UCSD-AML1 (cell line): ENCODE results near the gene CDSN.

ENCODE experiments used
- DNase-seq: peaks from one replicate; lab custom pipeline; 2025; ENCODE audit not compliant: unreplicated experiment; lab: John Stamatoyannopoulos, UW

Gene CDSN

GRCh38 chr6:31116661-31117385 is 3.4 kb downstream of the CDSN start:
- DNase-seq = no peak

DNA sequence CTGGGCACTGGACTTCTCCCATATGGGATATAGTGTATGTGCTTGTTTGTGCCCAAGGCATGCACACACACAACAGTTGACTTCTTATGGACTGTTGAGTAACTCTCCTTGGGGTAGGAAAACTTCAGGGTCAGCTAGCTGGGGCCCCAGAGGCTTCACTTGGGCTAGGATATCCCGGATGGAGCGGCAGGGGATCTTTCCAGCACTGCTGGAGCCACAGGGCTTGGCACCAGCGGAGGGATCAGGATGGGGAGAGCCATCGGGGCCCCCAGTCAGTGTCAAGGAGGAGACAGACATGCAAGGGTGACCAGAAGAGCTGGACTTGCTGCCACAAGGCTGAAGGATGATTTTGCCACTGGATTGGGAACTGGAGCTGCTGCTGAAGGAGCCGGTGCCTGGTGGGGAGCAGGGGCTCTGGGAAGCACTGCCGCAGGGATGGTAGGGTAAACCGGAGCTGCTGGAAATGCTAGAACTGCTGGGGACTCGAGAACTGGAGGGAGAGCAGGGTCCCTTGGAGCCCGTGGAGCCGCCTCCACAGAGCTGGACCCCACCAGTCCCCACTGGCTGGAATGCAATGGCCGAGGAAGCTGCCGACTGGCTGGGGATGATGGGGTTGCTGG is 4.2 kb downstream of the CDSN start:
- DNase-seq = no peak

DNA sequence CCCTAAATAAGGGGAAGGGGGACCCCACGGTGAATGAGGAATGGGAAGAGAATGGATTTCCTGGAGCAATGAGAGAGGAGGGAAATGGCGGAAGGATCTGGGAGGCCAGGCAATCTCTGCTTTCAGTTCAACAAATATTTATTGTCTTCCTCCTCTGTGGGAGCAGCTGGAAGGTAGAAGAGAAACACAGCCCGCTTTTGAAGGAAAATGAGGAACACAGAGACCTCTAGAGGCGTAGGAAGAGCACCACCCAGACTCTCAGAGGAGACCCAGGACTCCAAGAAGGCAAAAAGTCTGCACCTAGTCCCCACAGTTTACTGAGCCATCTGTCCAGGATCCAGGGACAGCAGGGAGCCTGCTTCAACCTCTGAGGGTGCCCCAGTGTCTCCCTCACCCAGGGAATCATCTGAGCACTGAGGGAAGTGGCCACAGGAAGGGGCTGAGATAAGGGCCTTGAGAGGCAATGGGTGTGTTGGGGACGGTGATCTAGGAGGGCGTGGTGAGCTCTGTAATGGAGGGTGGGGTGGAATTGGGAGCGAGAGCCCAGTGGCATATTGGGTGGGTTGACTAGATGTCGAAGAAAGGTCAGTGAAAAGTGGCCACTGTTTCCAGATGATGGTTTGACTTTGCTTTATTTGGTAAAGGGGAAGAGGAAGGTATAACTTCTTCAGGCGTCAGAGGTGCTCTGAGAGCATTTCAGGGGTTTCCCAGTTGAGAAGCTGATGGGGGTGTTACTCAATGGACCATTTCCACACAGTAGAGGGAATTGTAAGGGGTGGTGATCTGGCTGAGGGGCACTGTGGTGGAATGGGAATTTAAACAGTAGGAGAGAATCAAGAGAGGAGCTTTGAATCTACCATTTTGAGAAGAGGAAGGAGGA is 5.0 kb downstream of the CDSN start:
- no peak for DNase-seq

DNA sequence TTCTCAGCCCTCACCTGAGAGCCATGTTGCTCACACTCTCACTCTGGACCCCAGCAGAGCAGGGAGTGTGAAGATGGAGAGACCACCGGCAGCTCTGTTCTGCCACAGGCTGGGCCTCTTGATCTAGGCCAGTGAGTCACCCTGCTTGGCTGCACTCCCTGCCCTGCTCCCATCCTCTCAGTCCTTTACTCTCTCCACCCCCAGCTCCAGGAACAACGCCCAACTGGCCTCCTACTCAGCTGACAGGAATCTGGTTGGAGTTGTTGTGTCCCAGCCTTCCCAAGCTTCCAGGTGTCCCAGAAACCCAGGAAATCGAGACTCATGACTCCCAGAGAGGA is 5.7 kb downstream of the CDSN start, which contains the start of gene PSORS1C1:
TSS of gene PSORS1C1 (plus strand) at position 260 of the 338 bp plus-strand sequence. CDS start 14,833 bp downstream, outside the sequence.
- no peak for DNase-seq

GRCh38 chr6:31113861-31114540 is 6.2 kb downstream of the CDSN start:
- DNase-seq = no peak

DNA sequence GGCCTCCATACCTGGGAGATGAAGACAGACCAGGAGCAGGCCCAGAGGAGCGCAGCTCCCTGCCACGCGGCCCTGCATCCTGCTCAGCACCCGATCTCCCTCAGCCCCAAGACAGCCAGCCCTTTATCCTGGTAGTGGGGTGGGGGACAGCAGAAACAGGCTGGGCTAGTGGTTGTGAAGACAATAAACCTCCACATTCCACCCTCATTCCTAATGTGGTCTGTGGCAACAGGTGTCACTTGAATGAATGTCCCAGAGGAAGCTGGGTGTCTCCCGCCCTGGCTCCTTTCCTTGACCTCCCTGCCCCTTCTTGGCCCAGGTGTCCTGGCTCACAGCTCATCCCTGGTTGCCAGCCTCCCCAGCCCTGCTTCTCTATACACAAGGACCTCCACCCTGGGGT is 7.8 kb downstream of the CDSN start, which contains the start of gene C6orf15:
TSS of gene C6orf15 (minus strand) at position 98 of the 400 bp plus-strand sequence. CDS start at position 78, 20 bp downstream.
- DNase-seq = no peak

GRCh38 chr6:31111712-31112111 is 8.5 kb downstream of the CDSN start:
- no peak for DNase-seq

DNA sequence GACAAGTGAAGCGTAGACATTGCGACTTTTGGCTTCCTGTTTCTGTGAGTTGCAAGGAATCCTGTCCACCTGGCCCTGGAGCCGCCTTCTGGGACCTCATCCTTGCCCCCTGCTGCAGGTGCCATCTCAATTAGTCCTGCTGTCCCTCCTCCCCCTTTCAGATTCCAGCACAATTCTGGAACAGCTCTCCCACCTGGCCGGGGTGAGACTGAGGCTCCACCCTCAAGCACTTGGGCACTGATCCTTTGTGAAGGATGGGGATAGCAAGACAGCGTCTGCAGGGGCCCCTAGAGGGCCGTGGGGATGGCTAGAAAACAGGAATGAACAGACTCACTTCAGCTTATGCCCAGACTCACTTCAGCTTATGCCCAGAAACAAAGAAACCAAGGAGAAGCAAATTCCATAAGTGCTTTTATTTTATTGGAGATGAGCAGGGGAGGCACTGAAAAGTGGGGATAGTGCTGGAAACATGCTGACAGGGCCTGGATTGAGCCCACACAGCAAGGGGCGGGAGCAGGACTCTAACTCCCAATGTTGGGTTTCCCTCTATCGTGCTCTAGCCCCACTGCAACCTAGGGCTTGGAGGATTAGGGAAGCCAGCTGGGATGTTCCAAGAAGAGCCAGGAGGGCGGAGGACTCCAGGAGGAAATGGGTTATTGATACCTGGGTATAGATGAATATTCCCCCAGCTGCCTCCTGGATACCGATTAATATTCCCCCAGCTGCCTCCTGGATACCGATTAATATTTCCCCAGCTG is 9.2 kb downstream of the CDSN start:
- no peak for DNase-seq

- no peak for DNase-seq
These were observed 13.2 kb downstream of the CDSN start for GRCh38 chr6:31107052-31107451.

GRCh38 chr6:31103136-31103535 is 17.1 kb downstream of the CDSN start:
- no peak for DNase-seq

DNA sequence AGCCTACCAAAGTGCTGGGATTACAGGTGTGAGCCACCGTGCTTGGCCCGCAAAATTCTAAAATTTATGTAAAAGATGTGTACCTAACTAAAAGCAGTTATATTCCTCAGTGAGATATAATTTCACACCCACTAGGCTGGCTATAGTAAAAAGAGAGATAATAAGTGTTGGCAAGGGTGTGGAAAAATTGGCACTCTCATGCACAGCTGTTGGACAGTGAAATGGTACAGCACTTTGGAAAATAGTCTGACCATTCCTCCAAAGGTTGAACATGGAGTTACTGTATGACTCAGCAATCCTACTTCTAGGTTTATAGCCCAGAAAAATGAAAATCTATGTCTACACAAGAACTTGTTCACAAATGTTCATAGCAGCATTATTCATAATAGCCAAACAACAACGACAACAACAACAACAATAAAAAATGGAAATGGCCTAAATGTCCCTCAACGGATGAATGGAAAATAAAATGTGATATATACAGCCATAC is 21.8 kb downstream of the CDSN start:
- DNase-seq = no peak

GRCh38 chr6:31096656-31097055 is 23.6 kb downstream of the CDSN start:
- DNase-seq = no peak

DNA sequence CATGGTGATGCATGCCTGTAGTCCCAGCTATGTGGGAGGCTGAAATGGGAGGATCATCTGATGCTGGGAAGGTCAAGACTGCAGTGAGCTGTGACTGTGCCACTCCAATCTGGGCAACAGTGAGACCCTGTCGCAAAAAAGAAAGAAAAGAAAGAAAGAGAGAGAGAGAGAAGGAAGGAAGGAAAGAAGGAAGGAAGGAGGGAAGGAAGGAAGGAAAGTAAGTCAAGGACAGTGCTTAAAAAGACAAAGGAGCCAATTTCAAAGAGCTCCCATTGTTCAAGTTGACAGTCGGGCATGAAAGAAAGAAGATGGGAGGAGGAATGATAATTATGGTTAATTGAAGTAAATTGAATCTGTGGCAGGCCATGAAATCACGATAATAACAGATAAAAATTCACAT is 24.0 kb downstream of the CDSN start:
- DNase-seq = no peak

DNA sequence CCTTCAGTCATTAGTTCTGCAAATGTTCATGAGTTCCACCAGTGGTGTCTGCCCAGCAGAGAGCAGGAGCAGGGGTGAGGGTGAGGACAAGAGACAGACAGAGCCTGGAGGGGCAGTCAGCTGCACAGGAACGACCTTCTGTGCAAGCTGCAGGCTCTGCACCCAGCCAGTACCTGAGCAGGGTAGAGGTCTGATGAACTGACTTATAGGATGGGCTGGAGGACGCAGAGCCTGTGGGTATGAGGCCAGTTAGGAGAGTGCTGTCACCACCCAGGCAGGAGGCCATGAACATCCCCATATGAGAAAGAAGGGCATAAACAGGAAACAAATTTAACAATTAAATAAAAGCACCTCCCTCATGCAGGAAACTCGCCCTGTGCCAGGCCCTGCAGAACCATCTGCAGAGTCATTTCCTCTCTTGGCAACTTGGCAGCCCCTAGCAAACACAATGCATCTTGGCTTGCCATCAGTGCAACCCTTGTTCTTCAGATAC is 25.8 kb downstream of the CDSN start:
- peak; percentile 51 for DNase-seq

GRCh38 chr6:31092769-31093505 is 27.3 kb downstream of the CDSN start:
- DNase-seq = no peak

DNA sequence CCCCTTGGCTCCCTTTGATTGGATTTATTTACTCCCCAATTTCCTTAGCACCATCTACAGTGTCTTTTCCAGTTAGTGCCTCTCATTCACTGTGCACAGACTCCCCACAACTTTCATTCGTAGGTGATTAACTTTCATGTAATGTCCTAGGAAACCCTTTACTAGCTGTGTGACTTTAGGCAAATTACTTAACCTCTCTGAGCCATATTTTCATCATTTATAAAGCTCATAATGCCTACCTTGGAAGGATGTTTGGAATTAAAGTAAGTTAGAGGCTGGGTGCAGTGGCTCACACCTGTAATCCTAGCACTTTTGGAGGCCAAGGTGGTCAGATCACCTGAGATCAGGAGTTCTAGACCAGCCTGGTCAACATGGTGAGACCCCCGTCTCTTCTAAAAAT is 28.0 kb downstream of the CDSN start:
- DNase-seq = no peak

- no peak for DNase-seq
These were observed 28.6 kb downstream of the CDSN start for GRCh38 chr6:31091680-31092079.

DNA sequence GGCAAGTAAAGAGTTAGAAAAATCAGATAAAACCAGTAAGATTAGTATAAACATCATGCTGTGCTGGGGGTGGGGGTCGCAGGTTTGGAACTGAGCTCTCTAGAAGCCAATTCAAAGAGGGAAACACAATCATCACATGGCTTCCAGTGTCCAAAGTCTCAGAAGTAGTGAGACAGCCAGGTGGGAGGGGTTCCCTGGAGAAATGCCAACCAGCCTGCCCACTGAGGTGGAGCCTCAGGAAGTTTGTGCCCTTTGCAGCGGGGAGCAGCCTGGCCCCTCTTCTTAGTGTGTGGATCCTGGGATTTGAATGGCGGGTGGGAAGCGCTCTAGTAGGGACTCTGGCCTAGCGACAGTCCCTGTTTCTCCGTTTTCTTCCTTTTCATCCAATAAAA is 29.3 kb downstream of the CDSN start:
- no peak for DNase-seq

GRCh38 chr6:31090275-31090972 is 29.8 kb downstream of the CDSN start:
- no peak for DNase-seq
